A673 (cell line): ENCODE measurements around the gene ANKRD44. TPM values are rescaled to one million over a fixed set of nuclear protein-coding genes. Genes with fewer than 3 reads are reported as not detected.

Source experiments
- BruUV-seq: library from RNA; stranded (reverse); fragments of 400-500 nt; replicated peaks from 2 replicates; lab custom pipeline; 2021; lab: Mats Ljungman, UMichigan
- CTCF ChIA-PET: fragments of 300-600 bp; sonication (Branson Sonifier 250); formaldehyde crosslinking; loops from one replicate; lab custom pipeline; 2022; ENCODE audit warnings: antibody characterized with exemption; lab: Charles Lee
- POLR2A ChIA-PET: fragments of 300-600 bp; sonication (Branson Sonifier 250); formaldehyde crosslinking; loops from one replicate; lab custom pipeline; 2022; ENCODE audit warnings: antibody characterized with exemption; ENCODE audit not compliant: low non-redundant PET; lab: Charles Lee
- DNase-seq: peaks from one replicate; pipeline ENCODE4 v3.0.0-alpha.2; 2015; ENCODE audit warnings: low spot score
- H3K27ac ChIP-seq: fragments of 200-600 bp; sonication (generic); 2 replicates; pipeline ENCODE4 v1.5.1; 2016; ENCODE audit warnings: mixed run types, low read depth, mild to moderate bottlenecking, mixed read lengths, antibody characterized with exemption, low read length; ENCODE audit not compliant: poor library complexity, severe bottlenecking
- H3K27me3 ChIP-seq: fragments of 200-600 bp; sonication (generic); replicated peaks from 2 replicates; pipeline ENCODE4 v1.6.1; 2017; ENCODE audit warnings: mixed run types, low read depth, mild to moderate bottlenecking, mixed read lengths, antibody characterized with exemption, low read length; ENCODE audit not compliant: insufficient read depth, poor library complexity
- H3K36me3 ChIP-seq: fragments of 200-600 bp; sonication (generic); 2 replicates; pipeline ENCODE4 v1.6.1; 2016; ENCODE audit warnings: mixed run types, mild to moderate bottlenecking, mixed read lengths, antibody characterized with exemption, low read length; ENCODE audit not compliant: insufficient read depth, poor library complexity, severe bottlenecking
- H3K4me1 ChIP-seq: fragments of 200-600 bp; sonication (generic); 2 replicates; pipeline ENCODE4 v1.6.1; 2017; ENCODE audit warnings: mixed run types, mild to moderate bottlenecking, mixed read lengths, antibody characterized with exemption, low read length; ENCODE audit not compliant: insufficient read depth, poor library complexity, severe bottlenecking
- H3K4me3 ChIP-seq: fragments of 200-600 bp; sonication (generic); 2 replicates; pipeline ENCODE4 v1.5.1; 2016; ENCODE audit warnings: low read depth, mixed run types, mild to moderate bottlenecking, mixed read lengths, low read length; ENCODE audit not compliant: poor library complexity, severe bottlenecking
- H3K9me3 ChIP-seq: fragments of 200-600 bp; sonication (generic); 2 replicates; pipeline ENCODE4 v1.6.1; 2016; ENCODE audit warnings: mixed run types, low read depth, mild to moderate bottlenecking, mixed read lengths, antibody characterized with exemption, low read length; ENCODE audit not compliant: poor library complexity, severe bottlenecking
- CTCF ChIP-seq: fragments of 300-800, 200-600 bp; sonication (generic); conservative IDR thresholded peaks from 2 replicates; pipeline ENCODE4 v1.5.1; 2017; ENCODE audit warnings: low read depth, mild to moderate bottlenecking, antibody characterized with exemption, low read length, moderate library complexity, mixed read lengths
- EZH2 ChIP-seq: fragments of 200-600 bp; sonication (generic); IDR thresholded peaks from 2 replicates; pipeline ENCODE4 v1.6.1; 2017; ENCODE audit warnings: borderline replicate concordance, low read depth, mild to moderate bottlenecking, mixed read lengths, antibody characterized with exemption, low read length; ENCODE audit not compliant: poor library complexity, severe bottlenecking
- intact Hi-C: fragments of 100-400 bp; cut with micrococcal nuclease; formaldehyde crosslinking; loops from one replicate; pipeline ENCODE4 v1.10.0; 2022; ENCODE audit not compliant: unreplicated experiment
- total RNA-seq: library from RNA; stranded (reverse); gene quantifications from 2 replicates; pipeline ENCODE4 v1.2.3, GENCODE V29; 2021

The ANKRD44 gene
- total RNA-seq, 1 experiment from 2014 or later = 17.0 TPM

GRCh38 chr2:197205585-197206215 lies 104.9 kb downstream of the ANKRD44 start:
- ChIA-PET CTCF (no interaction called here), POLR2A (no interaction called here)
- no peak overlapping the region for H3K27ac ChIP-seq

DNA sequence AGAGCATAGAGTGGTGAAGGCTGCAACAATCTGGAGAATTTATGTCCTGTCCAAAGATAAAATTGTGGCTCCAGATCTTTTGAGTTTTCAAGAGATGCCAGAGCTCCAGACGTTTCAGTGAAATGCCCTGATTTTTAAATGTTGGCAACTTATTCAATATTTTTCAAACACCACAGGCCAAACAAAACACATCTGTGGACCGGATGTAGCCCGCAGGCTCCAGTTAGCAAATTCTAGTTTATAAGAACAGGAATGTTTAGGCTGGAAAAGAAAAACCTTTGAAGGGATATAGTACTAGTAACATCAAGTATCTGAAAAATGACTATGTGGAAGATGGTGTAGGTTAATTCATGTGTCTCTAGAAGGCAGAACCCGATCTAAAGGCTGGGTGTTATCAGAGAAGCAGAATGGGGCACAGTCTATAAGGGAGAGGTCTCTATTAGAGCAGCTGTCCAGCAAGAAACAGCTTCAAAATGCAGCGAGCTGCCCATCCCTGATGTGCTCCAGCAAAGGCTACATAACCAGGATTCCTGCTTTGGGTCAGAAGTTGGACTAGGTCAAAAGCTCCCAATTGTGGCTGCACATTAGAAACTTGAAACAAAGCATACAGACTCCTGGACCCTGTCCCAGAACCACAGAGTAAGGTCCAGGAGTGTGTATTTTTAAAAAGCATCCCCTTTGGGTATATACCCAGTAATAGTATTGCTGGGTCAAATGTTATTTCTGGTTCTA lies 105.9 kb downstream of the ANKRD44 start:
- no peaks in the 10 kb centered on the region for H3K36me3 ChIP-seq
- no peak overlapping the region for H3K4me3 ChIP-seq
- DNase-seq = no peak
- ChIA-PET CTCF (no interaction called here), POLR2A (no interaction called here)
- TF ChIP-seq EZH2 (no peak), CTCF (no peak)
- intact Hi-C loops = no loop called here
- H3K9me3 ChIP-seq = no peaks in the 10 kb centered on the region
- no peaks in the 10 kb centered on the region for H3K4me1 ChIP-seq
- H3K27me3 ChIP-seq = no peaks in the 10 kb centered on the region
- H3K27ac ChIP-seq = no peak overlapping the region
- no TSS peak for BruUV-seq

More at GRCh38 chr2:197205585-197206215, 104.9 kb downstream of the ANKRD44 start:
- no TSS peak for BruUV-seq
- DNase-seq = no peak
- Histone ChIP-seq H3K4me3 (no peak overlapping the region), H3K36me3 (no peaks in the 10 kb centered on the region), H3K27me3 (no peaks in the 10 kb centered on the region), H3K9me3 (no peaks in the 10 kb centered on the region), H3K4me1 (no peaks in the 10 kb centered on the region)
- intact Hi-C loops = no loop called here
- no peak for TF ChIP-seq EZH2
- TF ChIP-seq CTCF = no peak

GRCh38 chr2:197201874-197202273 lies 108.7 kb downstream of the ANKRD44 start:
- H3K27me3 ChIP-seq = no peaks in the 10 kb centered on the region
- H3K4me3 ChIP-seq = no peak overlapping the region
- no peaks in the 10 kb centered on the region for H3K9me3 ChIP-seq
- no peak for TF ChIP-seq EZH2
- TF ChIP-seq CTCF = no peak
- intact Hi-C loops = no loop called here
- no peak for DNase-seq
- no TSS peak for BruUV-seq
- H3K27ac ChIP-seq = no peak overlapping the region
- H3K36me3 ChIP-seq = no peaks in the 10 kb centered on the region
- H3K4me1 ChIP-seq = no peaks in the 10 kb centered on the region
- ChIA-PET CTCF (no interaction called here), POLR2A (no interaction called here)
